K562 (cell line): Measurements from ENCODE around the gene TRPC1. TPM values are rescaled to one million over a fixed set of nuclear protein-coding genes. Genes with fewer than 3 reads are reported as not detected.

Experiments
- ARID4B ChIP-seq: sonication (generic); formaldehyde crosslinking; IDR thresholded peaks from 2 replicates; pipeline ENCODE4 v1.8.0; 2022; ENCODE audit warnings: mild to moderate bottlenecking, missing genetic modification reagents
- FOXK2 ChIP-seq, 2 experiments: fragments of 450-650 bp; IDR thresholded peaks in 1 of 2; conservative IDR thresholded peaks in 1 of 2; 2 replicates each; pipeline ENCODE4 v1.6.1; 2016; ENCODE audit warnings: low read depth in 2 of 2, mild to moderate bottlenecking in 1 of 2
- MTA2 ChIP-seq: fragments of 450-650 bp; IDR thresholded peaks from 2 replicates; pipeline ENCODE4 v1.6.1; 2016; ENCODE audit warnings: low read depth
- RAD51 ChIP-seq: fragments of 450-650 bp; IDR thresholded peaks from 2 replicates; pipeline ENCODE4 v1.7.1; 2016; ENCODE audit warnings: low read depth, mild to moderate bottlenecking, borderline replicate concordance
- SLC30A9 ChIP-seq: fragments of 250-450 bp; sonication (Bioruptor Pico); IDR thresholded peaks from 2 replicates; pipeline ENCODE4 v1.8.0; 2022; ENCODE audit warnings: mild to moderate bottlenecking, moderate library complexity
- SNIP1 ChIP-seq: fragments of 450-650 bp; IDR thresholded peaks from 2 replicates; pipeline ENCODE4 v1.7.1; 2017; ENCODE audit warnings: low read depth, mild to moderate bottlenecking
- ZKSCAN8 ChIP-seq: fragments of 200-800 bp; sonication (Bioruptor generic); IDR thresholded peaks from 2 replicates; pipeline ENCODE4 v1.6.1; 2016; ENCODE audit warnings: missing genetic modification characterization, missing compliant biosample characterization
- ZNF699 ChIP-seq: fragments of 250-450 bp; sonication (Bioruptor Pico); IDR thresholded peaks from 2 replicates; pipeline ENCODE4 v1.8.0; 2021; ENCODE audit warnings: mild to moderate bottlenecking, moderate library complexity; ENCODE audit not compliant: insufficient replicate concordance
- polyA plus RNA-seq, 8 experiments: library from polyadenylated mRNA; depleted of rRNA in 4 of 8; stranded (reverse) in 5 of 8; unstranded in 3 of 8; fragments of >200 nt; fragmentation: Nextera tagmentation in 2 of 8; fragmentation: Illumina TruSeq in 1 of 8; extraction: Ambion mirVana in 2 of 8; extraction: Trizol in 1 of 8; gene quantifications; 2 replicates each; pipeline versions ENCODE4 v1.2.1 to v1.2.3, GENCODE V29; 2011 to 2014; ENCODE audit warnings: inconsistent platforms in 1 of 8, missing spikeins in 1 of 8
- total RNA-seq, 7 experiments: library from RNA; depleted of rRNA in 6 of 7; stranded (reverse); fragments of >200 nt in 6 of 7; fragmentation: Illumina TruSeq in 2 of 7; extraction: Trizol in 2 of 7; gene quantifications; 2 replicates each; pipeline versions ENCODE4 v1.2.1 to v1.2.3, GENCODE V29; 2011 to 2021; ENCODE audit warnings: low replicate concordance in 1 of 7
- TF ChIP-seq, protein P1 (sequence below): fragments of 450-650 bp; IDR thresholded peaks from 2 replicates; pipeline ENCODE4 v1.6.1; 2016; ENCODE audit warnings: mild to moderate bottlenecking, moderate library complexity

Gene TRPC1
- total and polyA plus RNA-seq, 9 of the 15 experiments (the other 6 are each of a cell fraction or from before 2014, with no cell fraction given) = 1.4 to 6.5 (median 3.0) TPM

GRCh38 chr3:142738396-142738795 is 14.6 kb downstream of the TRPC1 start (continued):
- TF ChIP-seq, protein P1, sequence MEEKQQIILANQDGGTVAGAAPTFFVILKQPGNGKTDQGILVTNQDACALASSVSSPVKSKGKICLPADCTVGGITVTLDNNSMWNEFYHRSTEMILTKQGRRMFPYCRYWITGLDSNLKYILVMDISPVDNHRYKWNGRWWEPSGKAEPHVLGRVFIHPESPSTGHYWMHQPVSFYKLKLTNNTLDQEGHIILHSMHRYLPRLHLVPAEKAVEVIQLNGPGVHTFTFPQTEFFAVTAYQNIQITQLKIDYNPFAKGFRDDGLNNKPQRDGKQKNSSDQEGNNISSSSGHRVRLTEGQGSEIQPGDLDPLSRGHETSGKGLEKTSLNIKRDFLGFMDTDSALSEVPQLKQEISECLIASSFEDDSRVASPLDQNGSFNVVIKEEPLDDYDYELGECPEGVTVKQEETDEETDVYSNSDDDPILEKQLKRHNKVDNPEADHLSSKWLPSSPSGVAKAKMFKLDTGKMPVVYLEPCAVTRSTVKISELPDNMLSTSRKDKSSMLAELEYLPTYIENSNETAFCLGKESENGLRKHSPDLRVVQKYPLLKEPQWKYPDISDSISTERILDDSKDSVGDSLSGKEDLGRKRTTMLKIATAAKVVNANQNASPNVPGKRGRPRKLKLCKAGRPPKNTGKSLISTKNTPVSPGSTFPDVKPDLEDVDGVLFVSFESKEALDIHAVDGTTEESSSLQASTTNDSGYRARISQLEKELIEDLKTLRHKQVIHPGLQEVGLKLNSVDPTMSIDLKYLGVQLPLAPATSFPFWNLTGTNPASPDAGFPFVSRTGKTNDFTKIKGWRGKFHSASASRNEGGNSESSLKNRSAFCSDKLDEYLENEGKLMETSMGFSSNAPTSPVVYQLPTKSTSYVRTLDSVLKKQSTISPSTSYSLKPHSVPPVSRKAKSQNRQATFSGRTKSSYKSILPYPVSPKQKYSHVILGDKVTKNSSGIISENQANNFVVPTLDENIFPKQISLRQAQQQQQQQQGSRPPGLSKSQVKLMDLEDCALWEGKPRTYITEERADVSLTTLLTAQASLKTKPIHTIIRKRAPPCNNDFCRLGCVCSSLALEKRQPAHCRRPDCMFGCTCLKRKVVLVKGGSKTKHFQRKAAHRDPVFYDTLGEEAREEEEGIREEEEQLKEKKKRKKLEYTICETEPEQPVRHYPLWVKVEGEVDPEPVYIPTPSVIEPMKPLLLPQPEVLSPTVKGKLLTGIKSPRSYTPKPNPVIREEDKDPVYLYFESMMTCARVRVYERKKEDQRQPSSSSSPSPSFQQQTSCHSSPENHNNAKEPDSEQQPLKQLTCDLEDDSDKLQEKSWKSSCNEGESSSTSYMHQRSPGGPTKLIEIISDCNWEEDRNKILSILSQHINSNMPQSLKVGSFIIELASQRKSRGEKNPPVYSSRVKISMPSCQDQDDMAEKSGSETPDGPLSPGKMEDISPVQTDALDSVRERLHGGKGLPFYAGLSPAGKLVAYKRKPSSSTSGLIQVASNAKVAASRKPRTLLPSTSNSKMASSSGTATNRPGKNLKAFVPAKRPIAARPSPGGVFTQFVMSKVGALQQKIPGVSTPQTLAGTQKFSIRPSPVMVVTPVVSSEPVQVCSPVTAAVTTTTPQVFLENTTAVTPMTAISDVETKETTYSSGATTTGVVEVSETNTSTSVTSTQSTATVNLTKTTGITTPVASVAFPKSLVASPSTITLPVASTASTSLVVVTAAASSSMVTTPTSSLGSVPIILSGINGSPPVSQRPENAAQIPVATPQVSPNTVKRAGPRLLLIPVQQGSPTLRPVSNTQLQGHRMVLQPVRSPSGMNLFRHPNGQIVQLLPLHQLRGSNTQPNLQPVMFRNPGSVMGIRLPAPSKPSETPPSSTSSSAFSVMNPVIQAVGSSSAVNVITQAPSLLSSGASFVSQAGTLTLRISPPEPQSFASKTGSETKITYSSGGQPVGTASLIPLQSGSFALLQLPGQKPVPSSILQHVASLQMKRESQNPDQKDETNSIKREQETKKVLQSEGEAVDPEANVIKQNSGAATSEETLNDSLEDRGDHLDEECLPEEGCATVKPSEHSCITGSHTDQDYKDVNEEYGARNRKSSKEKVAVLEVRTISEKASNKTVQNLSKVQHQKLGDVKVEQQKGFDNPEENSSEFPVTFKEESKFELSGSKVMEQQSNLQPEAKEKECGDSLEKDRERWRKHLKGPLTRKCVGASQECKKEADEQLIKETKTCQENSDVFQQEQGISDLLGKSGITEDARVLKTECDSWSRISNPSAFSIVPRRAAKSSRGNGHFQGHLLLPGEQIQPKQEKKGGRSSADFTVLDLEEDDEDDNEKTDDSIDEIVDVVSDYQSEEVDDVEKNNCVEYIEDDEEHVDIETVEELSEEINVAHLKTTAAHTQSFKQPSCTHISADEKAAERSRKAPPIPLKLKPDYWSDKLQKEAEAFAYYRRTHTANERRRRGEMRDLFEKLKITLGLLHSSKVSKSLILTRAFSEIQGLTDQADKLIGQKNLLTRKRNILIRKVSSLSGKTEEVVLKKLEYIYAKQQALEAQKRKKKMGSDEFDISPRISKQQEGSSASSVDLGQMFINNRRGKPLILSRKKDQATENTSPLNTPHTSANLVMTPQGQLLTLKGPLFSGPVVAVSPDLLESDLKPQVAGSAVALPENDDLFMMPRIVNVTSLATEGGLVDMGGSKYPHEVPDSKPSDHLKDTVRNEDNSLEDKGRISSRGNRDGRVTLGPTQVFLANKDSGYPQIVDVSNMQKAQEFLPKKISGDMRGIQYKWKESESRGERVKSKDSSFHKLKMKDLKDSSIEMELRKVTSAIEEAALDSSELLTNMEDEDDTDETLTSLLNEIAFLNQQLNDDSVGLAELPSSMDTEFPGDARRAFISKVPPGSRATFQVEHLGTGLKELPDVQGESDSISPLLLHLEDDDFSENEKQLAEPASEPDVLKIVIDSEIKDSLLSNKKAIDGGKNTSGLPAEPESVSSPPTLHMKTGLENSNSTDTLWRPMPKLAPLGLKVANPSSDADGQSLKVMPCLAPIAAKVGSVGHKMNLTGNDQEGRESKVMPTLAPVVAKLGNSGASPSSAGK = no peak
- TF ChIP-seq ARID4B (no peak), SNIP1 (no peak), FOXK2 (conservative IDR thresholded peaks at IDR 0.05 in 1 of 2, IDR thresholded peaks at IDR 0.05 in 1 of 2; ENCODE audit: low read depth in 2 of 2) (no peak), ZNF699 (CRISPR knock-in tag) (no peak), MTA2 (no peak), ZKSCAN8 (no peak), SLC30A9 (CRISPR knock-in tag) (no peak), RAD51 (no peak)
- TF ChIP-seq, all 486 proteins: peak for 0
